PC-9 (cell line): ENCODE data around the gene C3orf70.

ENCODE experiments used
- CTCF ChIP-seq: fragments of 200-600 bp; sonication (generic); conservative IDR thresholded peaks from 2 replicates; pipeline ENCODE4 v1.6.1; 2017; ENCODE audit warnings: mixed run types, antibody characterized with exemption, mild to moderate bottlenecking, moderate library complexity
- EZH2 ChIP-seq: fragments of 200-600 bp; sonication (generic); IDR thresholded peaks from 2 replicates; pipeline ENCODE4 v1.8.0; 2017; ENCODE audit warnings: antibody characterized with exemption, low read depth

GRCh38 chr3:185056908-185057307 is 96.0 kb downstream of the C3orf70 start:
- TF ChIP-seq EZH2: no peak
- no peak for TF ChIP-seq CTCF
